Common myeloid progenitor, CD34-positive (primary cell): ENCODE measurements around the gene TEAD4.
A peak's percentile ranks its signal among the peaks of the same experiment; 100 is the strongest.
"Not testable (repeated sequence)": the region's sequence is repeated elsewhere in the genome, so short reads cannot be mapped to it uniquely, and the experiment has no call there.

ENCODE experiments used
- CTCF ChIA-PET: fragments of 350-600 bp; sonication (Branson Sonifier 250); formaldehyde crosslinking; loops from one replicate; lab custom pipeline; 2021; ENCODE audit warnings: antibody characterized with exemption; lab: Charles Lee
- POLR2A ChIA-PET: fragments of 350-600 bp; sonication (Branson Sonifier 250); formaldehyde crosslinking; loops from one replicate; lab custom pipeline; 2021; ENCODE audit warnings: antibody characterized with exemption; lab: Charles Lee
- DNase-seq, 3 donors: peaks; one replicate each; pipeline versions ENCODE4 v3.0.0 to v3.0.0-alpha.2; 2013
- H3K27ac ChIP-seq, 2 experiments: 1 replicate in 1 of 2; 2 replicates in 1 of 2; pipeline ENCODE4 v1.7.0; 2013; ENCODE audit warnings: inconsistent platforms in 2 of 2, low read length in 2 of 2, mild to moderate bottlenecking in 2 of 2, low read depth in 1 of 2, moderate library complexity in 1 of 2; ENCODE audit not compliant: severe bottlenecking in 2 of 2, insufficient read depth in 1 of 2, poor library complexity in 1 of 2
- H3K27me3 ChIP-seq, 5 experiments: replicated peaks in 2 of 5; 1 replicate in 3 of 5; 2 replicates in 2 of 5; pipeline versions ENCODE4 v1.6.1 to v1.7.0; 2013; ENCODE audit warnings: low read length in 4 of 5, mild to moderate bottlenecking in 2 of 5, moderate library complexity in 2 of 5, inconsistent platforms in 1 of 5; ENCODE audit not compliant: insufficient read depth in 5 of 5, control insufficient read depth in 4 of 5
- H3K36me3 ChIP-seq, 4 experiments: 1 replicate in 2 of 4; 2 replicates in 2 of 4; pipeline versions ENCODE4 v1.6.1 to v1.7.0; 2013; ENCODE audit warnings: low read length in 3 of 4, control low read depth in 1 of 4, mild to moderate bottlenecking in 1 of 4; ENCODE audit not compliant: control insufficient read depth in 4 of 4, insufficient read depth in 4 of 4
- H3K4me1 ChIP-seq, 4 experiments: 1 replicate in 3 of 4; 2 replicates in 1 of 4; pipeline versions ENCODE4 v1.6.1 to v1.7.1; 2013; ENCODE audit warnings: low read length in 3 of 4, mild to moderate bottlenecking in 3 of 4, control low read depth in 1 of 4, inconsistent platforms in 1 of 4, moderate library complexity in 1 of 4; ENCODE audit not compliant: control insufficient read depth in 4 of 4, insufficient read depth in 4 of 4; ENCODE audit errors: control extremely low read depth in 1 of 4
- H3K4me3 ChIP-seq, 7 experiments: 1 replicate in 4 of 7; 2 replicates in 3 of 7; pipeline versions ENCODE4 v1.5.1 to v1.7.0; 2013; ENCODE audit warnings: mild to moderate bottlenecking in 7 of 7, low read length in 6 of 7, moderate library complexity in 6 of 7, inconsistent platforms in 2 of 7, low read depth in 2 of 7, control low read depth in 1 of 7; ENCODE audit not compliant: insufficient read depth in 4 of 7, control insufficient read depth in 1 of 7; ENCODE audit errors: extremely low read depth in 1 of 7
- H3K9me3 ChIP-seq, 5 experiments: 1 replicate in 4 of 5; 2 replicates in 1 of 5; pipeline versions ENCODE4 v1.6.1 to v1.7.1; 2013; ENCODE audit warnings: low read length in 4 of 5, mild to moderate bottlenecking in 2 of 5, inconsistent platforms in 1 of 5, low read depth in 1 of 5, moderate library complexity in 1 of 5; ENCODE audit not compliant: control insufficient read depth in 4 of 5, insufficient read depth in 2 of 5; ENCODE audit errors: control extremely low read depth in 1 of 5
- WGBS: methylation state at CpG from one replicate; pipeline ENCODE4 v1.1.5; 2013; ENCODE audit not compliant: insufficient coverage; 5-methylcytosine and 5-hydroxymethylcytosine counted together

The TEAD4 gene

DNA sequence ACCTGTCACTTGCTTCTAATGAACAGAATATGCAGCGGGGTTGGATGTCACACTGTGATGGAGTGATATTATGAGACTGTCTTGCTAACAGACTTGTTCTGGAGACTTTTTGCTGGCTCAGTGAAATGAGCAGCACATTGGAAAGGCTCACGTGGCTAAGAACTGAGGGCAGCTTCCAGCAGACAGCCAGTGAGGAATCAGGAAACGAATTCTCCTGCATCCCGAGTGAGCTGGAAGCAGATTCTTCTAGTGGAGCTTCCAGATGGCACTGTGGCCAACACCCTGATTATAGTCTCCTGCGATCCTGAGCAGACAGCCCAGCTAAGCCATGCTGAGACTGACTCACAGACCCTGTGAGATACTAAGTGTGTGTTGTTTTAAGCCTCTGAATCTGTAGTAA, 101.9 kb downstream of the TEAD4 start:
- H3K36me3 ChIP-seq = no peaks in the 10 kb centered on the region
- POLR2A ChIA-PET = no interaction called here
- no peak for DNase-seq
- WGBS = 73% methylated on average over 4 of the region's 5 CpGs
- CTCF ChIA-PET = interaction anchor here (1.6 kb wide), 1 partner anchor 12 kb away, joined by 4 read pairs; no protein-coding TSS in a partner anchor
- peaks cover 0 to 6% (median 0%) of the 10 kb centered on the region in 4 experiments for H3K4me1 ChIP-seq
- H3K27me3 ChIP-seq = peaks cover 0 to 20% (median 8%) of the 10 kb centered on the region in 5 experiments
- H3K9me3 ChIP-seq = peaks cover 1 to 15% (median 3%) of the 10 kb centered on the region in 5 experiments
- H3K4me3 ChIP-seq = no peak overlapping the region
- no peak overlapping the region for H3K27ac ChIP-seq

DNA sequence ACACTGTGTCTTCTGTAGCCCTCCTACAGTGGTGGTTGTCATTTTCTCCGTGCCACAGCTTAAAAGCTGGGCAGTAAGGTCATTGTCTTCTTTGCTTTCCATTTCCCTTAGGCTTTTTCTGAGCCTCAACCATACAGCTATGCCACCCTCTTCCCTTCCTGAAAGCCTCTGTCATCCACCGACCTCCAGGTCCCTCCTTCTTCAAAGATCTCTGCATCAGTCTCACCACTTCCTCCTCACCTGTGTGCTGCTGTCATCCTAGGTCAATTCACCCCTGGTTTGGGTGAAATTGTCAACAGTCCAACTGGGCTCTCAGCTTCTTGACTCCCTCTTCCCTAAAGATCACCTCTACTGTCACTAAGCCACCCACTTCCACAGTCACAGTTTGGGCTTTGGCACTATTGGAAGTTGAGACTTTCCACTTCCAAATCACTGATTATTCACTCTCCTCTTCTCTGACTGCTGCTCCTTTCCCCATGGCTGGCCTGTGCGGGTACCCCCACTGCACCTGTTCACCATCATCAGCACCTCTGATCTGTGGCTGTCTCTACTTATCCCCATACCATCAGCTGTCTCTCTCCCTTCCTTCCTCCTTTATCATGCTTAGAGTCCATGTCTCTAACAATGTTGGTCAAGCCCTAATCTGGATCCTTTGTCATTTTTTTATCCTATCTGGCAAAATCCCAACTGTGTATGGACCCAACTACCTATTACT, 102.5 kb downstream of the TEAD4 start:
- Histone ChIP-seq H3K27me3 (peaks cover 0 to 20% (median 6%) of the 10 kb centered on the region in 5 experiments), H3K36me3 (no peaks in the 10 kb centered on the region), H3K9me3 (peaks cover 1 to 15% (median 3%) of the 10 kb centered on the region in 5 experiments), H3K4me3 (no peak overlapping the region), H3K4me1 (peaks cover 0 to 6% (median 0%) of the 10 kb centered on the region in 4 experiments), H3K27ac (no peak overlapping the region)
- peak in 1 of 3 donors; percentile 42 for DNase-seq
- CTCF ChIA-PET = interaction anchor here (1.6 kb wide), 1 partner anchor 12 kb away, joined by 4 read pairs; no protein-coding TSS in a partner anchor
- POLR2A ChIA-PET = no interaction called here
- 53% methylated on average over 3 of the region's 3 CpGs for WGBS

DNA sequence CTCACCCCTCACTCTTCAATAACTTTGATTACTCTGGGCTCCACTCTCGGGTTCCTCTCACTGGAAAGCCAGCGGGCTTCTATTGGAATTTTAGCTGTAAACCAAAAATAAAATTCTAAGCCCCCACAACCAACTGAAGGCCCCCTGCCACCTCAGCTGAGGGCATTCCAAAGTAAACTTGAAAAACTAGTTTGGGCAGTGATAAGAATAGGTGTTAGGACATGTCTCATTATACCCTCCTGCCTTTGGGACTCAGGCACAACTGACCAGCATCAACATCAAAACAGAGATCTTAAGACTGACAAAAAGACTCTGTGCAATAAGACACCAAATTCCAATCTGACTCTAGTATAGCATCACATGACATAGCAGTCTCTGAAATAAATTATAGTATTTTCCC, 106.1 kb downstream of the TEAD4 start:
- no peak overlapping the region for H3K4me3 ChIP-seq
- H3K36me3 ChIP-seq = no peaks in the 10 kb centered on the region
- POLR2A ChIA-PET = no interaction called here
- H3K27ac ChIP-seq = no peak overlapping the region
- no peak for DNase-seq
- peaks cover 0 to 26% (median 5%) of the 10 kb centered on the region in 5 experiments for H3K27me3 ChIP-seq
- H3K9me3 ChIP-seq = peaks cover 1 to 15% (median 3%) of the 10 kb centered on the region in 5 experiments
- CTCF ChIA-PET = interaction anchor here (0.8 kb wide), 1 partner anchor 8 kb away, joined by 5 read pairs; no protein-coding TSS in a partner anchor
- H3K4me1 ChIP-seq = peaks cover 0 to 6% (median 0%) of the 10 kb centered on the region in 4 experiments
- 92% methylated on average over 2 of the region's 2 CpGs for WGBS

DNA sequence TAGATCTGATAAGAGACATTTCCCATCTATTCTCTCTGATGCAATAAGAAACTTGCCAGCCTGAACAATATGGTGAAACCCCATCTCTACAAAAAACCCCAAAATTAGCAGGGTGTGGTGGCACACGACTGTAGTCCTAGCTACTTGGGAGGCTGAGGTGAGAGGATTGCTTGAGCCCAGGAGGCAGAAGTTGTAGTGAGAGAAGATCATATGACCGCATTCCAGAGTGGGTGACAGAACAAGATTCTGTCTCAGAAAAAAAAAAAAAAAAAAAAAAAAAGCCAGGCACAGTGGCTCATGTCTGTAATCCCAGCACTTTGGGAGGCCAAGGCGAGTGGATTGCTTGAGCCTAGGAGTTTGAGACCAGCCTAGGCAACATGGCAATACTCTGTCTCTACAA, 106.6 kb downstream of the TEAD4 start:
- Histone ChIP-seq H3K9me3 (peaks cover 1 to 15% (median 3%) of the 10 kb centered on the region in 5 experiments), H3K27me3 (peaks cover 0 to 24% (median 6%) of the 10 kb centered on the region in 5 experiments)
- POLR2A ChIA-PET, CTCF ChIA-PET, DNase-seq, H3K4me3 ChIP-seq, H3K36me3 ChIP-seq, H3K4me1 ChIP-seq, H3K27ac ChIP-seq: not testable (repeated sequence)
- WGBS = 100% methylated on average over 1 of the region's 3 CpGs

DNA sequence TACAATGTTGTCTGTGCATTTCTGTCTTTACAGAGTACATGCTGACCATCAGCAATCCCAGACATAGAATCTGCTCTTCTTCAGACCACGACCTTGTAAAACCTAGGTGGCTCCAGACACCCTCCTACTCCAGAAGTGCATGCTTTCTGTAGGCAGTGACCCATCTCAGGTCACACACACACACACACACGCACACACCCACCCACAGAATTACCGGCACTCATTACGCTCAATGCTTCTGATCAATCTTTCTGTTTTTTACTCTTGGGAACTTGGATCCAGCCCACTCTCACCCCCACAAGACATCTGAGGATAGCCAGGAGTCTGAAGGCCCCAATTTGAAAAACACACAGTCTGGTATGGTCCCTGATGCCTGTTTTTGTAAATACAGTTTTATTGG, 110.5 kb downstream of the TEAD4 start:
- peaks cover 0 to under 1% (median 0%) of the 10 kb centered on the region in 5 experiments for H3K9me3 ChIP-seq
- POLR2A ChIA-PET = no interaction called here
- H3K4me1 ChIP-seq = peaks cover 0 to 3% (median 0%) of the 10 kb centered on the region in 4 experiments
- 94% methylated on average over 3 of the region's 4 CpGs for WGBS
- H3K27me3 ChIP-seq = peaks cover 2 to 25% (median 6%) of the 10 kb centered on the region in 5 experiments
- no peak overlapping the region for H3K27ac ChIP-seq
- CTCF ChIA-PET = interaction anchor here (0.8 to 2.1 kb wide), 4 partner anchors 15 to 206 kb away, joined by 3 to 6 read pairs (median 4); no protein-coding TSS in a partner anchor
- H3K4me3 ChIP-seq = no peak overlapping the region
- DNase-seq = no peak
- no peaks in the 10 kb centered on the region for H3K36me3 ChIP-seq

DNA sequence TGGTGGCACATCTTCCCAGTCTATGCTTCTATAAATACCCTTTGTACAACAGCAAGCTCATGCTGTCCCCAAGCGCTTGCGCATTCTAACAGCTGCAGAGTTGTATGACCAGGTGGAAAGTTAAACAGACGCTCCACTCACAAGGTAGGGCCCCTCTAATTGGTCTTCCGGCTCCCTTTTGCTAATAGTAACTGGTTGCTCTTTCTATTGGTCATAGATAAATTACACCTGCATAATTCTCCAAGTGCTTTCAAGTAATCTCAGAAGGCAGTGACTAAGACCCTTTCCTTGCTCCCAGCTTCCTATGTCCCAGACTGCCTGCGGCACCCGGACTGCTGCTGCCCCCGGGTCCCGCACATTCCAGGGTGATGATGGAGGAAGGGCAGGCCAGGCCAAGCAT, 111.9 kb downstream of the TEAD4 start:
- no peak overlapping the region for H3K4me3 ChIP-seq
- ChIA-PET CTCF (interaction anchor here (0.9 to 2.1 kb wide), 3 partner anchors 26 to 204 kb away, joined by 3 to 6 read pairs (median 6); no protein-coding TSS in a partner anchor), POLR2A (no interaction called here)
- H3K4me1 ChIP-seq = peaks cover 0 to 3% (median under 1%) of the 10 kb centered on the region in 4 experiments
- 98% methylated on average over 7 of the region's 8 CpGs for WGBS
- peaks cover 6 to 38% (median 9%) of the 10 kb centered on the region in 5 experiments for H3K27me3 ChIP-seq
- no peaks in the 10 kb centered on the region for H3K36me3 ChIP-seq
- no peaks in the 10 kb centered on the region for H3K9me3 ChIP-seq
- H3K27ac ChIP-seq = no peak overlapping the region
- no peak for DNase-seq

DNA sequence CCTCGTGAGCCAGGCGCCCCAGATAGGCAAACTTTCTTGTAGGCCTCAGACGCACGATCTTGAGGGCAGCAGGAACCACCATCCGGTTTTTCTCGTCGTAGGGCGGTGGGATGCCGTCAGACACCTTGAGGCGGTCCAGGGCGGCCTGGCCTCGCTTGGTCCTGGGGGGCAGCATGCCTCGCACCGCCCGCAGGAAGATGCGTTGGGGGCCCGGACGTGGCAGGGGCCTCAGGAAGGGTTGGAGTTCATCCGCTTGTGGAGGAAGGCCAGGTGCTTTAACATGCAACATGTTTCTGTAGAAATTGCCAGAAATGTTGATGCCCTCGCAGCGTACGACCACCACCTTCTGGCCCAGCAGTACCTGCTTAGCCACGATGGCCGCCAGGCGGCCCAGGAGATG, 112.5 kb downstream of the TEAD4 start:
- ChIA-PET CTCF (interaction anchor here (1.7 kb wide), 1 partner anchor 199 kb away, joined by 6 read pairs; no protein-coding TSS in a partner anchor), POLR2A (no interaction called here)
- Histone ChIP-seq H3K27me3 (peaks cover 6 to 44% (median 9%) of the 10 kb centered on the region in 5 experiments), H3K36me3 (no peaks in the 10 kb centered on the region), H3K9me3 (no peaks in the 10 kb centered on the region), H3K4me3 (no peak overlapping the region), H3K27ac (no peak overlapping the region), H3K4me1 (peaks cover 0 to 9% (median 5%) of the 10 kb centered on the region in 4 experiments)
- DNase-seq = no peak
- 95% methylated on average over 23 of the region's 25 CpGs for WGBS
